ENCODE data around the gene DVL2.

DNA sequence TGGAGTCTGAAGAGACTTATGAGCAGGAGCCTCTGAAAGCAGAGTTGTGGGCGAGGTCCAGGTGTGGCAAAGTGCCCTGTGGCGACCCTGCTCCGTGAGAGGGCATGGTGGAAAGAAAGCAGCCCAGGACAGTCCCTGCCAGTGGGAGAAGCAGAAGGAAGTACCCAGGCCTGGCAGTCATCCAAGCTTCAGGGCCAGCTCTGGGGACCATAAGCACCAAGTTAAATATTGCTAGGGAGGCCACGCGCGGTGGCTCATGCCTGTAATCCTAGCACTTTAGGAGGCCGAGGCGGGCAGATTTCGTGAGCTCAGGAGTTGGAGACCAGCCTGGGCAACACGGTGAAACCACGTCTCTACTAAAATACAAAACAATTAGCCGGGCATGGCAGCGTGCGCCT is 50.2 kb downstream of the DVL2 start:
- TF ChIP-seq EZH2 (IDR thresholded peaks at IDR 0.05; ENCODE audit: insufficient read depth, poor library complexity, severe bottlenecking) (no peak), EZH2phosphoT487 (IDR thresholded peaks at IDR 0.05; ENCODE audit: insufficient read depth, low read depth) (no peak)

All from GM23248 (cell line).